ENCODE measurements around the gene ILF2. TPM values are rescaled to one million over a fixed set of nuclear protein-coding genes. Genes with fewer than 3 reads are reported as not detected.

The ILF2 gene
- total and polyA plus RNA-seq, 2 of the 13 experiments (the other 11 are each of a cell fraction or from before 2014, with no cell fraction given), result 292 to 366 TPM

- no peak for TF ChIP-seq RCOR2 (CRISPR knock-in tag; IDR thresholded peaks at IDR 0.05)
- TF ChIP-seq ZFP36L2 (CRISPR knock-in tag; IDR thresholded peaks at IDR 0.05), result no peak
- TF ChIP-seq, protein P1, sequence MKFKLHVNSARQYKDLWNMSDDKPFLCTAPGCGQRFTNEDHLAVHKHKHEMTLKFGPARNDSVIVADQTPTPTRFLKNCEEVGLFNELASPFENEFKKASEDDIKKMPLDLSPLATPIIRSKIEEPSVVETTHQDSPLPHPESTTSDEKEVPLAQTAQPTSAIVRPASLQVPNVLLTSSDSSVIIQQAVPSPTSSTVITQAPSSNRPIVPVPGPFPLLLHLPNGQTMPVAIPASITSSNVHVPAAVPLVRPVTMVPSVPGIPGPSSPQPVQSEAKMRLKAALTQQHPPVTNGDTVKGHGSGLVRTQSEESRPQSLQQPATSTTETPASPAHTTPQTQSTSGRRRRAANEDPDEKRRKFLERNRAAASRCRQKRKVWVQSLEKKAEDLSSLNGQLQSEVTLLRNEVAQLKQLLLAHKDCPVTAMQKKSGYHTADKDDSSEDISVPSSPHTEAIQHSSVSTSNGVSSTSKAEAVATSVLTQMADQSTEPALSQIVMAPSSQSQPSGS (CRISPR knock-in tag; IDR thresholded peaks at IDR 0.05), result peak; percentile 96
- TF ChIP-seq ZSCAN25 (CRISPR knock-in tag; IDR thresholded peaks at IDR 0.05), result peak; percentile 73; the same call in 1 of the 2 replicates
- no peak; the same call in 1 of the 2 replicates for TF ChIP-seq ZNF441 (CRISPR knock-in tag; IDR thresholded peaks at IDR 0.05; ENCODE audit: borderline replicate concordance)
- 0 out of 2 replicates have a peak, but pooled peaks have one; percentile 19 for TF ChIP-seq ZSCAN5A (CRISPR knock-in tag; IDR thresholded peaks at IDR 0.05; ENCODE audit: borderline replicate concordance)
- TF ChIP-seq, protein P2, sequence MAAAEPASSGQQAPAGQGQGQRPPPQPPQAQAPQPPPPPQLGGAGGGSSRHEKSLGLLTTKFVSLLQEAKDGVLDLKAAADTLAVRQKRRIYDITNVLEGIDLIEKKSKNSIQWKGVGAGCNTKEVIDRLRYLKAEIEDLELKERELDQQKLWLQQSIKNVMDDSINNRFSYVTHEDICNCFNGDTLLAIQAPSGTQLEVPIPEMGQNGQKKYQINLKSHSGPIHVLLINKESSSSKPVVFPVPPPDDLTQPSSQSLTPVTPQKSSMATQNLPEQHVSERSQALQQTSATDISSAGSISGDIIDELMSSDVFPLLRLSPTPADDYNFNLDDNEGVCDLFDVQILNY (CRISPR knock-in tag; conservative IDR thresholded peaks at IDR 0.05), result peak; percentile 95
- peak; percentile 66; the same call in 1 of the 2 replicates for TF ChIP-seq PRMT3 (CRISPR knock-in tag; IDR thresholded peaks at IDR 0.05; ENCODE audit: borderline replicate concordance, low read depth)
- peak; percentile 98 for TF ChIP-seq SRSF1 (optimal IDR thresholded peaks at IDR 0.05; ENCODE audit: low read depth, low read length)
- no peak for TF ChIP-seq HOXA7 (CRISPR knock-in tag; IDR thresholded peaks at IDR 0.05)
- peak; percentile 65 for TF ChIP-seq NCOR1 (IDR thresholded peaks at IDR 0.05; ENCODE audit: borderline replicate concordance, low read length)
- TF ChIP-seq NFKBIZ (CRISPR knock-in tag; IDR thresholded peaks at IDR 0.05), result peak; percentile 80
- TF ChIP-seq ZNF547 (CRISPR knock-in tag; IDR thresholded peaks at IDR 0.05), result peak; percentile 88
- no peak for TF ChIP-seq SIX1 (CRISPR knock-in tag; IDR thresholded peaks at IDR 0.05; ENCODE audit: borderline replicate concordance)
- TF ChIP-seq, protein P3, sequence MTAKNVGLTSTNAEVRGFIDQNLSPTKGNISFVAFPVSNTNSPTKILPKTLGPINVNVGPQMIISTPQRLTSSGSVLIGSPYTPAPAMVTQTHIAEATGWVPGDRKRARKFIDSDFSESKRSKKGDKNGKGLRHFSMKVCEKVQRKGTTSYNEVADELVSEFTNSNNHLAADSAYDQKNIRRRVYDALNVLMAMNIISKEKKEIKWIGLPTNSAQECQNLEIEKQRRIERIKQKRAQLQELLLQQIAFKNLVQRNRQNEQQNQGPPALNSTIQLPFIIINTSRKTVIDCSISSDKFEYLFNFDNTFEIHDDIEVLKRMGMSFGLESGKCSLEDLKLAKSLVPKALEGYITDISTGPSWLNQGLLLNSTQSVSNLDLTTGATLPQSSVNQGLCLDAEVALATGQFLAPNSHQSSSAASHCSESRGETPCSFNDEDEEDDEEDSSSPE (CRISPR knock-in tag; IDR thresholded peaks at IDR 0.05), result peak; percentile 94
- TF ChIP-seq ZNF672 (CRISPR knock-in tag; IDR thresholded peaks at IDR 0.05), result no peak
- TF ChIP-seq EHMT2 (IDR thresholded peaks at IDR 0.05; ENCODE audit: borderline replicate concordance, low read depth, low read length), result no peak
- TF ChIP-seq PTBP1 (IDR thresholded peaks at IDR 0.05; ENCODE audit: low read depth, low read length, poor library complexity, severe bottlenecking), result no peak
- no peak for TF ChIP-seq CHCHD3 (CRISPR knock-in tag; IDR thresholded peaks at IDR 0.05)
- peak; percentile 51; the same call in 1 of the 2 replicates for TF ChIP-seq ZC3H4 (CRISPR knock-in tag; IDR thresholded peaks at IDR 0.05; ENCODE audit: borderline replicate concordance)
- TF ChIP-seq, protein P4, sequence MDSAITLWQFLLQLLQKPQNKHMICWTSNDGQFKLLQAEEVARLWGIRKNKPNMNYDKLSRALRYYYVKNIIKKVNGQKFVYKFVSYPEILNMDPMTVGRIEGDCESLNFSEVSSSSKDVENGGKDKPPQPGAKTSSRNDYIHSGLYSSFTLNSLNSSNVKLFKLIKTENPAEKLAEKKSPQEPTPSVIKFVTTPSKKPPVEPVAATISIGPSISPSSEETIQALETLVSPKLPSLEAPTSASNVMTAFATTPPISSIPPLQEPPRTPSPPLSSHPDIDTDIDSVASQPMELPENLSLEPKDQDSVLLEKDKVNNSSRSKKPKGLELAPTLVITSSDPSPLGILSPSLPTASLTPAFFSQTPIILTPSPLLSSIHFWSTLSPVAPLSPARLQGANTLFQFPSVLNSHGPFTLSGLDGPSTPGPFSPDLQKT (CRISPR knock-in tag; IDR thresholded peaks at IDR 0.05; ENCODE audit: borderline replicate concordance), result no peak
- no peak for TF ChIP-seq ARNTL (CRISPR knock-in tag; IDR thresholded peaks at IDR 0.05)
- peak; percentile 75 for TF ChIP-seq HIVEP1 (CRISPR knock-in tag; IDR thresholded peaks at IDR 0.05)
Measured at GRCh38 chr1:153633754-153634665, 36.8 kb downstream of the ILF2 start, which contains the start of gene CHTOP (continued).
